ENCODE measurements around the gene TMEM192. TPM values are rescaled to one million over a fixed set of nuclear protein-coding genes. Genes with fewer than 3 reads are reported as not detected.
"Not testable (repeated sequence)": the region's sequence is repeated elsewhere in the genome, so short reads cannot be mapped to it uniquely, and the experiment has no call there.

Gene TMEM192
- total and polyA plus RNA-seq, 2 experiments from 2014 or later = 6.9 to 10.8 TPM

DNA sequence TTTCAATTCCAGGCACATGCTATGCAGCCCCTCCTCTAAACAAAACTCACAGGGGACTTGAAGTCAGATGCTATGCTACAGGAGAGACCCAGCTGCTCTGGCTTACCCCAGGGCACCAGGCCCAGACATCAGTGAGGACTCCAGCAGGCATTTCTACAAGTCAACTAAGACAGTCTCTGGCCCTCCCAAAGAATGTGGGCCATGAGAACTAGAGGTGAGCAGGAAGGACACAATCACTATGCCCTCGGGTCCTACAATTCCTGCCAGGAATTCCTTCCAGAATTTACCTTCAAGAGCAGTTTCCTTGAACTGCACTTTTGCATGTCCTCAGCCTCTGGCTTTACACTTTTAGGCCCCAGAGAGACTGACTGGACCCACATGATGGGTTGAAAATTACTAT, 17.4 kb downstream of the TMEM192 start:
- Histone ChIP-seq H3K27me3 (ENCODE audit: insufficient read depth) (no peaks in the 10 kb centered on the region), H3K4me2 (no peak overlapping the region), H3K36me3 (ENCODE audit: insufficient read depth) (no peaks in the 10 kb centered on the region), H3F3A (replicated peaks; ENCODE audit: low read depth) (no peaks in the 10 kb centered on the region), H3K9me2 (ENCODE audit: insufficient read depth) (no peaks in the 10 kb centered on the region), H3K4me1 (ENCODE audit: insufficient read depth) (no peaks in the 10 kb centered on the region), H3K4me3 (no peak overlapping the region), H2AFZ (no peak overlapping the region), H3K79me2 (replicated peaks; ENCODE audit: insufficient read depth) (no peaks in the 10 kb centered on the region), H4K20me1 (replicated peaks; ENCODE audit: insufficient read depth) (0 out of 2 replicates have a peak, but pooled peaks cover 5% of the 10 kb centered on the region), H3K27ac (ENCODE audit: low read depth) (no peak overlapping the region)
- Mint-ChIP-seq H3K27me3 (ENCODE audit: insufficient read depth, low read depth, poor library complexity) (no peaks in the 10 kb centered on the region), H3K27ac (no peak overlapping the region), H3K4me1 (no peaks in the 10 kb centered on the region), H3K36me3 (ENCODE audit: low read depth) (peaks cover 11% of the 10 kb centered on the region; the same call in 2 of the 3 replicates), H3K4me3 (no peak overlapping the region), H3K9me3 (no peaks in the 10 kb centered on the region)
- TF ChIP-seq NANOG (IDR thresholded peaks at IDR 0.05; ENCODE audit: borderline replicate concordance) (no peak), JUNB (IDR thresholded peaks at IDR 0.05; ENCODE audit: unreplicated experiment) (no peak), POLR2AphosphoS5 (IDR thresholded peaks at IDR 0.05; ENCODE audit: low read depth) (no peak)
- DNase-seq (ENCODE audit: low spot score) (peak; percentile 7), ATAC-seq (no peak)

DNA sequence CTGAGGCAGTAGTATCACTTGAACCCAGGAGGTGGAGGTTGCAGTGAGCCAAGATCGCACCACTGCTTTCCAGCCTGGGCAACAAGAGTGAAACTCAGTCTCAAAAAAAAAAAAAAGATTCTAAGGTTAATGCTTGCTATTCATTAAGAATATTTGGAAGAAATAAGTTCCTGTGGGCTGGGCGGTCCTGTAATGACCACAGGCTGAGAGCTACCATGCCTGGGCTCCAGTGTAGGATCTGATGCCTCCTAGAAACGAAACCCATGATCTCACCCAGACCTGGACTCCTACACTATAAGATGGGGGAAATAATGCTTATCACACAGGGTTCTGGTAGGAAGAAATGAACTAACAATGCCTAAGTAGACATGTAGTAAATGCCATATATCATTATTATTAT, 17.8 kb downstream of the TMEM192 start:
- no peak for TF ChIP-seq ZNF331 (CRISPR knock-in tag; IDR thresholded peaks at IDR 0.05; ENCODE audit: low read depth)
- TF ChIP-seq, protein P1, sequence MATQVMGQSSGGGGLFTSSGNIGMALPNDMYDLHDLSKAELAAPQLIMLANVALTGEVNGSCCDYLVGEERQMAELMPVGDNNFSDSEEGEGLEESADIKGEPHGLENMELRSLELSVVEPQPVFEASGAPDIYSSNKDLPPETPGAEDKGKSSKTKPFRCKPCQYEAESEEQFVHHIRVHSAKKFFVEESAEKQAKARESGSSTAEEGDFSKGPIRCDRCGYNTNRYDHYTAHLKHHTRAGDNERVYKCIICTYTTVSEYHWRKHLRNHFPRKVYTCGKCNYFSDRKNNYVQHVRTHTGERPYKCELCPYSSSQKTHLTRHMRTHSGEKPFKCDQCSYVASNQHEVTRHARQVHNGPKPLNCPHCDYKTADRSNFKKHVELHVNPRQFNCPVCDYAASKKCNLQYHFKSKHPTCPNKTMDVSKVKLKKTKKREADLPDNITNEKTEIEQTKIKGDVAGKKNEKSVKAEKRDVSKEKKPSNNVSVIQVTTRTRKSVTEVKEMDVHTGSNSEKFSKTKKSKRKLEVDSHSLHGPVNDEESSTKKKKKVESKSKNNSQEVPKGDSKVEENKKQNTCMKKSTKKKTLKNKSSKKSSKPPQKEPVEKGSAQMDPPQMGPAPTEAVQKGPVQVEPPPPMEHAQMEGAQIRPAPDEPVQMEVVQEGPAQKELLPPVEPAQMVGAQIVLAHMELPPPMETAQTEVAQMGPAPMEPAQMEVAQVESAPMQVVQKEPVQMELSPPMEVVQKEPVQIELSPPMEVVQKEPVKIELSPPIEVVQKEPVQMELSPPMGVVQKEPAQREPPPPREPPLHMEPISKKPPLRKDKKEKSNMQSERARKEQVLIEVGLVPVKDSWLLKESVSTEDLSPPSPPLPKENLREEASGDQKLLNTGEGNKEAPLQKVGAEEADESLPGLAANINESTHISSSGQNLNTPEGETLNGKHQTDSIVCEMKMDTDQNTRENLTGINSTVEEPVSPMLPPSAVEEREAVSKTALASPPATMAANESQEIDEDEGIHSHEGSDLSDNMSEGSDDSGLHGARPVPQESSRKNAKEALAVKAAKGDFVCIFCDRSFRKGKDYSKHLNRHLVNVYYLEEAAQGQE (IDR thresholded peaks at IDR 0.05; ENCODE audit: unreplicated experiment) = no peak
- no peak for TF ChIP-seq EZH2 (IDR thresholded peaks at IDR 0.05; ENCODE audit: low read depth, unreplicated experiment)
- no peak for TF ChIP-seq NANOG (IDR thresholded peaks at IDR 0.05; ENCODE audit: borderline replicate concordance)
- TF ChIP-seq, protein P2, sequence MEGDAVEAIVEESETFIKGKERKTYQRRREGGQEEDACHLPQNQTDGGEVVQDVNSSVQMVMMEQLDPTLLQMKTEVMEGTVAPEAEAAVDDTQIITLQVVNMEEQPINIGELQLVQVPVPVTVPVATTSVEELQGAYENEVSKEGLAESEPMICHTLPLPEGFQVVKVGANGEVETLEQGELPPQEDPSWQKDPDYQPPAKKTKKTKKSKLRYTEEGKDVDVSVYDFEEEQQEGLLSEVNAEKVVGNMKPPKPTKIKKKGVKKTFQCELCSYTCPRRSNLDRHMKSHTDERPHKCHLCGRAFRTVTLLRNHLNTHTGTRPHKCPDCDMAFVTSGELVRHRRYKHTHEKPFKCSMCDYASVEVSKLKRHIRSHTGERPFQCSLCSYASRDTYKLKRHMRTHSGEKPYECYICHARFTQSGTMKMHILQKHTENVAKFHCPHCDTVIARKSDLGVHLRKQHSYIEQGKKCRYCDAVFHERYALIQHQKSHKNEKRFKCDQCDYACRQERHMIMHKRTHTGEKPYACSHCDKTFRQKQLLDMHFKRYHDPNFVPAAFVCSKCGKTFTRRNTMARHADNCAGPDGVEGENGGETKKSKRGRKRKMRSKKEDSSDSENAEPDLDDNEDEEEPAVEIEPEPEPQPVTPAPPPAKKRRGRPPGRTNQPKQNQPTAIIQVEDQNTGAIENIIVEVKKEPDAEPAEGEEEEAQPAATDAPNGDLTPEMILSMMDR (conservative IDR thresholded peaks at IDR 0.05; ENCODE audit: low read depth in 2 of 2) = no peak
- TF ChIP-seq EZH2phosphoT487 (IDR thresholded peaks at IDR 0.05; ENCODE audit: unreplicated experiment) = no peak
- no peak for TF ChIP-seq POLR2AphosphoS5 (IDR thresholded peaks at IDR 0.05; ENCODE audit: low read depth)
- TF ChIP-seq JUNB (IDR thresholded peaks at IDR 0.05; ENCODE audit: unreplicated experiment) = no peak
- no peak for TF ChIP-seq CREB1 (CRISPR knock-in tag; IDR thresholded peaks at IDR 0.05; ENCODE audit: low read depth)
- no peak for TF ChIP-seq STAT1 (IDR thresholded peaks at IDR 0.05; ENCODE audit: unreplicated experiment)
- H3K4me3 Mint-ChIP-seq = no peak overlapping the region
- no peak overlapping the region for H3K27ac Mint-ChIP-seq
- no peak overlapping the region for H3K4me3 ChIP-seq
- no peaks in the 10 kb centered on the region for H3K9me3 Mint-ChIP-seq
- 0 out of 2 replicates have a peak, but pooled peaks cover under 1% of the 10 kb centered on the region for H4K20me1 ChIP-seq (replicated peaks; ENCODE audit: insufficient read depth)
- ATAC-seq (no peak), DNase-seq (ENCODE audit: low spot score) (no peak)
- no peaks in the 10 kb centered on the region for H3K4me1 ChIP-seq (ENCODE audit: insufficient read depth)
- no peaks in the 10 kb centered on the region for H3K79me2 ChIP-seq (replicated peaks; ENCODE audit: insufficient read depth)
- H3K27me3 ChIP-seq (ENCODE audit: insufficient read depth) = no peaks in the 10 kb centered on the region
- no peaks in the 10 kb centered on the region for H3K36me3 ChIP-seq (ENCODE audit: insufficient read depth)
- no peak overlapping the region for H3K4me2 ChIP-seq
- peaks cover 11% of the 10 kb centered on the region; the same call in 2 of the 3 replicates for H3K36me3 Mint-ChIP-seq (ENCODE audit: low read depth)
- no peaks in the 10 kb centered on the region for H3F3A ChIP-seq (replicated peaks; ENCODE audit: low read depth)
- no peaks in the 10 kb centered on the region for H3K9me2 ChIP-seq (ENCODE audit: insufficient read depth)
- H3K27ac ChIP-seq (ENCODE audit: low read depth) = no peak overlapping the region
- H3K27me3 Mint-ChIP-seq (ENCODE audit: insufficient read depth, low read depth, poor library complexity) = no peaks in the 10 kb centered on the region
- H2AFZ ChIP-seq = no peak overlapping the region
- H3K4me1 Mint-ChIP-seq = no peaks in the 10 kb centered on the region

DNA sequence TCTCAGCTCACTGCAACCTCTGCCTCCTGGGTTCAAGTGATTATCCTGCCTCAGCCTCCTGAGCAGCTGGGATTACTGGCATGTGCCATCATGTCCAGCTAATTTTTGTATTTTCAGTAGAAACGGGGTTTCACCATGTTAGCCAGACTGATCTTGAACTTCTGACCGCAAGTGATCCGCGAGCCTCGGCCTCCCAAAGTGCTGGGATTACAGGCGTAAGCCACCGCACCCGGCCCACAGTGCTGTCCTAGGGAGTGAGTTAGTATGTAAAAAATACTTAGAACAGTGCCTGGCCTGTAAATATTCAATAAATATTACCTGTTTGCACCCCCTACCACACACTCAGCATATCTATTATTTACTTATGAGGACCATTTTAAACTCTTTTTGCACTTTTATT, 20.5 kb downstream of the TMEM192 start:
- ATAC-seq; H3K4me3 Mint-ChIP-seq; DNase-seq (ENCODE audit: low spot score); H3K27ac Mint-ChIP-seq; H2AFZ ChIP-seq; H3K27ac ChIP-seq (ENCODE audit: low read depth); H3K79me2 ChIP-seq (replicated peaks; ENCODE audit: insufficient read depth); H3K4me2 ChIP-seq; H4K20me1 ChIP-seq (replicated peaks; ENCODE audit: insufficient read depth); H3K4me1 ChIP-seq (ENCODE audit: insufficient read depth); H3K36me3 ChIP-seq (ENCODE audit: insufficient read depth); H3F3A ChIP-seq (replicated peaks; ENCODE audit: low read depth); H3K4me3 ChIP-seq; H3K4me1 Mint-ChIP-seq; H3K9me3 Mint-ChIP-seq; H3K9me2 ChIP-seq (ENCODE audit: insufficient read depth); H3K27me3 ChIP-seq (ENCODE audit: insufficient read depth); H3K27me3 Mint-ChIP-seq (ENCODE audit: insufficient read depth, low read depth, poor library complexity): not testable (repeated sequence)
- peaks cover 17% of the 10 kb centered on the region for H3K36me3 Mint-ChIP-seq (ENCODE audit: low read depth)

Data from GM23338 (cell line).